Astrocyte (in vitro differentiated cells and primary cell): ENCODE results near the gene PXMP4.

Experiments used
- EZH2 ChIP-seq: IDR thresholded peaks from 2 replicates; pipeline ENCODE4 v1.6.1; 2012; ENCODE audit warnings: mild to moderate bottlenecking, low read length, inconsistent platforms; ENCODE audit not compliant: insufficient read depth
- TF ChIP-seq, protein P1 (sequence below): IDR thresholded peaks from 2 replicates; pipeline ENCODE4 v1.5.1; 2011; ENCODE audit warnings: low read depth, mild to moderate bottlenecking, inconsistent platforms, low read length, moderate library complexity; ENCODE audit not compliant: insufficient read depth

DNA sequence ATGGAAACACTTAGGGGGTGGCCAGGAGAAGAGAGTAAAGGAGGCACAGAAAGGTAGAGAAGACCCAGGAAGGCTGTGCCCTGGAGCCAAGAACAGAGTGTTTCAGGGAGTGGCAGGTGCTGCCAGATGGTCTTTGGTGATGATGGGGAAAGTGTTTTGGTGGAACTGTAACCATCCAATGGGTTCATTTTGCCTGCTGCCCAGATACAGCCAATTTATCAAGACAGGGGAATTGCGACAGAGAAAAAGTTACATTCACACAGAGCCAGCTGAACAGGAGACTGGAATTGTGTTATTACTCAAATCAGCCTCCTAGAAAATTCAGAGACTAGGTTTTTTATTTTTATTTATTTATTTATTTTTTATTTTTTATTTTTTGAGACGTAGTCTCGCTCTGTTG lies 16.9 kb upstream of the PXMP4 start:
- TF ChIP-seq, protein P1, sequence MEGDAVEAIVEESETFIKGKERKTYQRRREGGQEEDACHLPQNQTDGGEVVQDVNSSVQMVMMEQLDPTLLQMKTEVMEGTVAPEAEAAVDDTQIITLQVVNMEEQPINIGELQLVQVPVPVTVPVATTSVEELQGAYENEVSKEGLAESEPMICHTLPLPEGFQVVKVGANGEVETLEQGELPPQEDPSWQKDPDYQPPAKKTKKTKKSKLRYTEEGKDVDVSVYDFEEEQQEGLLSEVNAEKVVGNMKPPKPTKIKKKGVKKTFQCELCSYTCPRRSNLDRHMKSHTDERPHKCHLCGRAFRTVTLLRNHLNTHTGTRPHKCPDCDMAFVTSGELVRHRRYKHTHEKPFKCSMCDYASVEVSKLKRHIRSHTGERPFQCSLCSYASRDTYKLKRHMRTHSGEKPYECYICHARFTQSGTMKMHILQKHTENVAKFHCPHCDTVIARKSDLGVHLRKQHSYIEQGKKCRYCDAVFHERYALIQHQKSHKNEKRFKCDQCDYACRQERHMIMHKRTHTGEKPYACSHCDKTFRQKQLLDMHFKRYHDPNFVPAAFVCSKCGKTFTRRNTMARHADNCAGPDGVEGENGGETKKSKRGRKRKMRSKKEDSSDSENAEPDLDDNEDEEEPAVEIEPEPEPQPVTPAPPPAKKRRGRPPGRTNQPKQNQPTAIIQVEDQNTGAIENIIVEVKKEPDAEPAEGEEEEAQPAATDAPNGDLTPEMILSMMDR = no peak
- TF ChIP-seq EZH2 = no peak
